ENCODE data around the gene EIF4G1. TPM values are rescaled to one million over a fixed set of nuclear protein-coding genes. Genes with fewer than 3 reads are reported as not detected.

The EIF4G1 gene
- total and polyA plus RNA-seq, 2 experiments from 2014 or later = 227 to 552 TPM

DNA sequence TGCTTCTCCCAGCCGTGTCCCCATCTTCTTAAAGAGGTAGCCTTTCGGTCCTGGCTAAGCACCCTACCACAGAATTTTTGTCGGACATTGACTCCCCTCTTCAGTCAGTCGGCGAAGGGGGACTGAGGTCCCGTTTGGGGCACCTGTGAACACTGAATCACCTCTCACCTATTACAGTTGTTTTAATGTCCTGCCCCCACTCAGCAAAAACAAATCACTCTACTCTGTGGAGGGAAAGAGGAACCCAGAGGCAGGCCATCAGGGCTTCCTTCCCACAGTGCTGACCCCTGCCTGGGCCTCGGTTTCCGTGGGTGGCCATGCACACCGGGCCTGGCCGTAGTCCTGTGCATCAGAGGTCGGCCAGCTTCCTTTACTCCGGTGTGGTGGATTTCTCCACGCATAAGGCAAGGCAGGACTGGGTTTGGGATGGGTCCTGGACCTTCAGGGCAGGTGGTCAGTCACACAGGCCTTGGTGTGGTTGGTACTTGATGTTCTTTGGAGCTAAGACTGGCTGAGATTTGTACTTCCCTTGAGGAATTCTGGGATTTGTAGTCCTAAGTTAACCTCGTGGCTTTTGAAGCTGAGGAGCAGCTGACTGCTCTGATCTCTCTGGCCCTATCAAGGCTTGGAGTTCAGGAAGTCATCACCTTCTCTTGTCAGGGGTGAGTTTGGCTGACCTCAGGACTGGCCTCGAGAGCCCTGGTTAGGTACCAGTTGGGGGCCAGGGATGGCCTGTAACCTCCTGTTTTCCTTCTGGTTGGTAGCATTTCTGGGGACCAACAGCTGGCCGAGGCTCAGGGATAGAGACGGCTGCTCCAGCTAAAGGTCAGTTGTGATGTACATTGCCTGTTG is 22.4 kb downstream of the EIF4G1 start:
- H3K36me3 ChIP-seq (ENCODE audit: insufficient read depth) = peaks cover 25% of the 10 kb centered on the region
- TF ChIP-seq, protein P1, sequence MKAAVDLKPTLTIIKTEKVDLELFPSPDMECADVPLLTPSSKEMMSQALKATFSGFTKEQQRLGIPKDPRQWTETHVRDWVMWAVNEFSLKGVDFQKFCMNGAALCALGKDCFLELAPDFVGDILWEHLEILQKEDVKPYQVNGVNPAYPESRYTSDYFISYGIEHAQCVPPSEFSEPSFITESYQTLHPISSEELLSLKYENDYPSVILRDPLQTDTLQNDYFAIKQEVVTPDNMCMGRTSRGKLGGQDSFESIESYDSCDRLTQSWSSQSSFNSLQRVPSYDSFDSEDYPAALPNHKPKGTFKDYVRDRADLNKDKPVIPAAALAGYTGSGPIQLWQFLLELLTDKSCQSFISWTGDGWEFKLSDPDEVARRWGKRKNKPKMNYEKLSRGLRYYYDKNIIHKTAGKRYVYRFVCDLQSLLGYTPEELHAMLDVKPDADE (IDR thresholded peaks at IDR 0.05) = 0 out of 2 replicates have a peak, but pooled peaks have one; percentile 46
- no peak for TF ChIP-seq EZH2phosphoT487 (IDR thresholded peaks at IDR 0.05; ENCODE audit: unreplicated experiment)
- peak overlapping the region; percentile 87 for H3K4me3 Mint-ChIP-seq
- H4K20me1 ChIP-seq (replicated peaks; ENCODE audit: insufficient read depth) = peaks cover 34% of the 10 kb centered on the region
- peak overlapping the region; percentile 95 for H3K27ac Mint-ChIP-seq
- 0 out of 2 replicates have a peak overlapping the region, but pooled peaks have one; percentile 14 for H2AFZ ChIP-seq
- no peaks in the 10 kb centered on the region for H3K9me2 ChIP-seq (ENCODE audit: insufficient read depth)
- H3K27me3 ChIP-seq (ENCODE audit: insufficient read depth) = no peaks in the 10 kb centered on the region
- peaks cover 28% of the 10 kb centered on the region for H3K79me2 ChIP-seq (replicated peaks; ENCODE audit: insufficient read depth)
- H3K27ac ChIP-seq (ENCODE audit: low read depth) = peak overlapping the region; percentile 81
- peaks cover 48% of the 10 kb centered on the region for H3F3A ChIP-seq (replicated peaks; ENCODE audit: low read depth)
- peak; percentile 10 for ATAC-seq
- peaks cover 40% of the 10 kb centered on the region for H3K4me1 Mint-ChIP-seq
- peaks cover 27% of the 10 kb centered on the region for H3K4me1 ChIP-seq (ENCODE audit: insufficient read depth)
- peaks cover 43% of the 10 kb centered on the region for H3K27me3 Mint-ChIP-seq (ENCODE audit: insufficient read depth, low read depth, poor library complexity)
- H3K4me3 ChIP-seq = peak overlapping the region; percentile 86
- DNase-seq (ENCODE audit: low spot score) = peak; percentile 83
- H3K36me3 Mint-ChIP-seq (ENCODE audit: low read depth) = peaks cover 42% of the 10 kb centered on the region
- H3K9me3 Mint-ChIP-seq = peaks cover 3% of the 10 kb centered on the region; the same call in 1 of the 3 replicates
- H3K4me2 ChIP-seq = peak overlapping the region; percentile 98

DNA sequence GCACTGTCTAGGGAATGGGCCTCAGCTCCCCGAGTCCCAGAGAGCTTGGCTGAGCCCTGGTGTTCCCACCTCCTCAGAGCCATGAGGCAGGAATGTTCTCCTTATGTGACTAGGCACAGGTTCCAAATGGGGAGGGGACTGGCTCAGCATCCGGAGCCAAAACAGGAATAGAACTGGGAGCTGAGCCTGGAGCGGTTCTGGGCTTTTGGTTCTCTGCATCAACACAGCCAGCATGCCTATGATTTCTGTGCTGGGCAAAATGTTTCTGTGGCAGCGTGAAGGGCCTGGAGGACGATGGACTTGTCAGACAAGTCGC is 23.0 kb downstream of the EIF4G1 start, which contains the start of gene FAM131A:
FAM131A (plus strand) TSS at position 202 of the 316 bp plus-strand sequence; CDS start at position 233, 31 bp downstream.
- H3K4me3 Mint-ChIP-seq = peak within 1 kb of the TSS; percentile 87

More for the DNA sequence above, 23.0 kb downstream of the EIF4G1 start, which contains the start of gene FAM131A:
- Mint-ChIP-seq H3K27ac (peak within 1 kb of the TSS; percentile 95), H3K4me1 (peaks cover 40% of the 10 kb centered on the region), H3K27me3 (ENCODE audit: insufficient read depth, low read depth, poor library complexity) (peaks cover 43% of the 10 kb centered on the region), H3K9me3 (peaks cover 3% of the 10 kb centered on the region; the same call in 1 of the 3 replicates), H3K36me3 (ENCODE audit: low read depth) (peaks cover 36% of the 10 kb centered on the region)
- H3K27me3 ChIP-seq (ENCODE audit: insufficient read depth) = no peaks in the 10 kb centered on the region
- H3K9me2 ChIP-seq (ENCODE audit: insufficient read depth) = no peaks in the 10 kb centered on the region
- TF ChIP-seq CREB1 (CRISPR knock-in tag; IDR thresholded peaks at IDR 0.05; ENCODE audit: low read depth) (no peak), NANOG (IDR thresholded peaks at IDR 0.05; ENCODE audit: borderline replicate concordance) (no peak), EZH2phosphoT487 (IDR thresholded peaks at IDR 0.05; ENCODE audit: unreplicated experiment) (no peak), EZH2 (IDR thresholded peaks at IDR 0.05; ENCODE audit: low read depth, unreplicated experiment) (no peak), POLR2AphosphoS5 (IDR thresholded peaks at IDR 0.05; ENCODE audit: low read depth) (no peak)
- TF ChIP-seq, protein P2, sequence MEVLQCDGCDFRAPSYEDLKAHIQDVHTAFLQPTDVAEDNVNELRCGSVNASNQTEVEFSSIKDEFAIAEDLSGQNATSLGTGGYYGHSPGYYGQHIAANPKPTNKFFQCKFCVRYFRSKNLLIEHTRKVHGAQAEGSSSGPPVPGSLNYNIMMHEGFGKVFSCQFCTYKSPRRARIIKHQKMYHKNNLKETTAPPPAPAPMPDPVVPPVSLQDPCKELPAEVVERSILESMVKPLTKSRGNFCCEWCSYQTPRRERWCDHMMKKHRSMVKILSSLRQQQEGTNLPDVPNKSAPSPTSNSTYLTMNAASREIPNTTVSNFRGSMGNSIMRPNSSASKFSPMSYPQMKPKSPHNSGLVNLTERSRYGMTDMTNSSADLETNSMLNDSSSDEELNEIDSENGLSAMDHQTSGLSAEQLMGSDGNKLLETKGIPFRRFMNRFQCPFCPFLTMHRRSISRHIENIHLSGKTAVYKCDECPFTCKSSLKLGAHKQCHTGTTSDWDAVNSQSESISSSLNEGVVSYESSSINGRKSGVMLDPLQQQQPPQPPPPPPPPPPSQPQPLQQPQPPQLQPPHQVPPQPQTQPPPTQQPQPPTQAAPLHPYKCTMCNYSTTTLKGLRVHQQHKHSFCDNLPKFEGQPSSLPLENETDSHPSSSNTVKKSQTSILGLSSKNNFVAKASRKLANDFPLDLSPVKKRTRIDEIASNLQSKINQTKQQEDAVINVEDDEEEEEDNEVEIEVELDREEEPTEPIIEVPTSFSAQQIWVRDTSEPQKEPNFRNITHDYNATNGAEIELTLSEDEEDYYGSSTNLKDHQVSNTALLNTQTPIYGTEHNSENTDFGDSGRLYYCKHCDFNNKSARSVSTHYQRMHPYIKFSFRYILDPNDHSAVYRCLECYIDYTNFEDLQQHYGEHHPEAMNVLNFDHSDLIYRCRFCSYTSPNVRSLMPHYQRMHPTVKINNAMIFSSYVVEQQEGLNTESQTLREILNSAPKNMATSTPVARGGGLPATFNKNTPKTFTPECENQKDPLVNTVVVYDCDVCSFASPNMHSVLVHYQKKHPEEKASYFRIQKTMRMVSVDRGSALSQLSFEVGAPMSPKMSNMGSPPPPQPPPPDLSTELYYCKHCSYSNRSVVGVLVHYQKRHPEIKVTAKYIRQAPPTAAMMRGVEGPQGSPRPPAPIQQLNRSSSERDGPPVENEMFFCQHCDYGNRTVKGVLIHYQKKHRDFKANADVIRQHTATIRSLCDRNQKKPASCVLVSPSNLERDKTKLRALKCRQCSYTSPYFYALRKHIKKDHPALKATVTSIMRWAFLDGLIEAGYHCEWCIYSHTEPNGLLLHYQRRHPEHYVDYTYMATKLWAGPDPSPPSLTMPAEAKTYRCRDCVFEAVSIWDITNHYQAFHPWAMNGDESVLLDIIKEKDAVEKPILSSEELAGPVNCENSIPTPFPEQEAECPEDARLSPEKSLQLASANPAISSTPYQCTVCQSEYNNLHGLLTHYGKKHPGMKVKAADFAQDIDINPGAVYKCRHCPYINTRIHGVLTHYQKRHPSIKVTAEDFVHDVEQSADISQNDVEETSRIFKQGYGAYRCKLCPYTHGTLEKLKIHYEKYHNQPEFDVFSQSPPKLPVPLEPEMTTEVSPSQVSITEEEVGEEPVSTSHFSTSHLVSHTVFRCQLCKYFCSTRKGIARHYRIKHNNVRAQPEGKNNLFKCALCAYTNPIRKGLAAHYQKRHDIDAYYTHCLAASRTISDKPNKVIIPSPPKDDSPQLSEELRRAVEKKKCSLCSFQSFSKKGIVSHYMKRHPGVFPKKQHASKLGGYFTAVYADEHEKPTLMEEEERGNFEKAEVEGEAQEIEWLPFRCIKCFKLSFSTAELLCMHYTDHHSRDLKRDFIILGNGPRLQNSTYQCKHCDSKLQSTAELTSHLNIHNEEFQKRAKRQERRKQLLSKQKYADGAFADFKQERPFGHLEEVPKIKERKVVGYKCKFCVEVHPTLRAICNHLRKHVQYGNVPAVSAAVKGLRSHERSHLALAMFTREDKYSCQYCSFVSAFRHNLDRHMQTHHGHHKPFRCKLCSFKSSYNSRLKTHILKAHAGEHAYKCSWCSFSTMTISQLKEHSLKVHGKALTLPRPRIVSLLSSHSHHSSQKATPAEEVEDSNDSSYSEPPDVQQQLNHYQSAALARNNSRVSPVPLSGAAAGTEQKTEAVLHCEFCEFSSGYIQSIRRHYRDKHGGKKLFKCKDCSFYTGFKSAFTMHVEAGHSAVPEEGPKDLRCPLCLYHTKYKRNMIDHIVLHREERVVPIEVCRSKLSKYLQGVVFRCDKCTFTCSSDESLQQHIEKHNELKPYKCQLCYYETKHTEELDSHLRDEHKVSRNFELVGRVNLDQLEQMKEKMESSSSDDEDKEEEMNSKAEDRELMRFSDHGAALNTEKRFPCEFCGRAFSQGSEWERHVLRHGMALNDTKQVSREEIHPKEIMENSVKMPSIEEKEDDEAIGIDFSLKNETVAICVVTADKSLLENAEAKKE (CRISPR knock-in tag; IDR thresholded peaks at IDR 0.05) = no peak
- TF ChIP-seq, protein P3, sequence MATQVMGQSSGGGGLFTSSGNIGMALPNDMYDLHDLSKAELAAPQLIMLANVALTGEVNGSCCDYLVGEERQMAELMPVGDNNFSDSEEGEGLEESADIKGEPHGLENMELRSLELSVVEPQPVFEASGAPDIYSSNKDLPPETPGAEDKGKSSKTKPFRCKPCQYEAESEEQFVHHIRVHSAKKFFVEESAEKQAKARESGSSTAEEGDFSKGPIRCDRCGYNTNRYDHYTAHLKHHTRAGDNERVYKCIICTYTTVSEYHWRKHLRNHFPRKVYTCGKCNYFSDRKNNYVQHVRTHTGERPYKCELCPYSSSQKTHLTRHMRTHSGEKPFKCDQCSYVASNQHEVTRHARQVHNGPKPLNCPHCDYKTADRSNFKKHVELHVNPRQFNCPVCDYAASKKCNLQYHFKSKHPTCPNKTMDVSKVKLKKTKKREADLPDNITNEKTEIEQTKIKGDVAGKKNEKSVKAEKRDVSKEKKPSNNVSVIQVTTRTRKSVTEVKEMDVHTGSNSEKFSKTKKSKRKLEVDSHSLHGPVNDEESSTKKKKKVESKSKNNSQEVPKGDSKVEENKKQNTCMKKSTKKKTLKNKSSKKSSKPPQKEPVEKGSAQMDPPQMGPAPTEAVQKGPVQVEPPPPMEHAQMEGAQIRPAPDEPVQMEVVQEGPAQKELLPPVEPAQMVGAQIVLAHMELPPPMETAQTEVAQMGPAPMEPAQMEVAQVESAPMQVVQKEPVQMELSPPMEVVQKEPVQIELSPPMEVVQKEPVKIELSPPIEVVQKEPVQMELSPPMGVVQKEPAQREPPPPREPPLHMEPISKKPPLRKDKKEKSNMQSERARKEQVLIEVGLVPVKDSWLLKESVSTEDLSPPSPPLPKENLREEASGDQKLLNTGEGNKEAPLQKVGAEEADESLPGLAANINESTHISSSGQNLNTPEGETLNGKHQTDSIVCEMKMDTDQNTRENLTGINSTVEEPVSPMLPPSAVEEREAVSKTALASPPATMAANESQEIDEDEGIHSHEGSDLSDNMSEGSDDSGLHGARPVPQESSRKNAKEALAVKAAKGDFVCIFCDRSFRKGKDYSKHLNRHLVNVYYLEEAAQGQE (IDR thresholded peaks at IDR 0.05; ENCODE audit: unreplicated experiment) = no peak
- H3K4me3 ChIP-seq = peak within 1 kb of the TSS; percentile 86
- H3K4me2 ChIP-seq = peak within 1 kb of the TSS; percentile 98
- H3K4me1 ChIP-seq (ENCODE audit: insufficient read depth) = peaks cover 27% of the 10 kb centered on the region
- 0 out of 2 replicates have a peak within 1 kb of the TSS, but pooled peaks have one; percentile 14 for H2AFZ ChIP-seq
- H4K20me1 ChIP-seq (replicated peaks; ENCODE audit: insufficient read depth) = peaks cover 28% of the 10 kb centered on the region
- peak; percentile 19 for DNase-seq (ENCODE audit: low spot score)
- H3K36me3 ChIP-seq (ENCODE audit: insufficient read depth) = peaks cover 19% of the 10 kb centered on the region; the same call in 1 of the 2 replicates
- peaks cover 42% of the 10 kb centered on the region for H3F3A ChIP-seq (replicated peaks; ENCODE audit: low read depth)
- peak within 1 kb of the TSS; percentile 81 for H3K27ac ChIP-seq (ENCODE audit: low read depth)
- no peak for ATAC-seq
- H3K79me2 ChIP-seq (replicated peaks; ENCODE audit: insufficient read depth) = peaks cover 28% of the 10 kb centered on the region
